ENCODE data around the gene TP53INP2.

TP53INP2 gene

DNA sequence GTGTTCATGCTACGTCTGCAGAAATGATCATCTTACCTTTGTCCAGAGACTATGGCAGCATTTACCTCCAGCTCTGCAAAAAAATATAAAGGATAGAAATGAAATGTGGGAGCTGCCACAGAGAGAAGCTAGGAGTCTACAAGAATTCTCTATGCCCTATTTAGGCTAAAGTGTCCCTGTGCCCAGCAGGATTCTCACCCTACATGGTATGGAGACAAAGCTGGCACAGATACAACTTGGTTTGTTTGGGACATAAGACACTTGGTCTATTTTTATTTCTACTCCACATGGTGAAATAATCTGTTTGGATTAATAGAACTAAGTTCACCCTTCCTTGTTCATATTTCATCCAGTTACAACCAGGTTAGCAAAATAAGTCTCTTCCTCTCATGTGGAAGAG, 28.4 kb downstream of the TP53INP2 start:
- DNase-seq = no peak

DNA sequence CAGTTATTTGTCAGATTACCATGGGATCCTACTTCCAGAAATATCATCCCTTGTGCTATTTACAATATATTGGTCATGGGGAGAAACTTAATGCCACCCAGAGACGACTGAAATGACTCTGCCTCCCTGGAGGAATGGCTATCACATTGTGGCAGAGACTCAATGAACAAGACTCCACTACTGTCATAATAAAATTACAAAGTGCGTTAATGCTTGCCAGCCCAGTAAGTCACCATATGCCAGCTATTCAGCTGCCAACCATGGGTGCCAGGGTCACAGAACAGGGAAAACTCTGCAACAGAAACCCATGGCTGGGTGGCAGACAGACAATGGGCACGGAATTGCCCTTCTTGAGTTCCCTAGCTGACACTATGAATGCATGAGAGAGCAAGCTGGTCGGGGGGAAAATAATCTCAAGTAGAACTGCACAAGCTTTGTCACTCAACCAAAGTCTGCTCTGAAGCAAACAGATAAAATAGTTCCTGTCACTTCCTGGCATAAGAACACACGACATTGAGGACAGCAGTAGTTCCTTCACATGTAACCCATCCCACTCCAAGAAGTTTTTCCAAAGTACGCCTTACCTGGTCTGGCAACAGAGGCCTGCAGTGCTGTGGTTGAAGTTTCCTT, 32.1 kb downstream of the TP53INP2 start:
- no peak for DNase-seq

DNA sequence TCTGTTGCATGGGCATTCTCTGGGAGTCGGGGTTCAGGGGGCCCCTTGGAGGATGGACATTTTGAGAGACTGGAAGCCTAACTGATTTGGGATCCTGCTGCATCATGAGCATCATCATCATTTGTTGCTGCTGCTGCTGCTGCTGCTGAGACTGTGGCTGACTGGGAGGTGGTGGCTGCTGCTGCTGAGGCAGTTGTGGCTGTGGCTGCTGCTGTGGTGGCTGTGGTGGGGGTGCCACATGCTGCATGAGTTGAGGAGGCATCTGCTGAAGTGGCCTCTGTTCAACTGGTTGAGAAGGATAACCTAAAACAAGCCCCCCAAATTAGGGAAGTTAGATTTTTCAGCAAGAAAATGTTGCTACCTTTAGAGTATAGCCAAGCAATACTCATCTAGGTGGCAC, 38.9 kb downstream of the TP53INP2 start:
- no peak for DNase-seq

DNA sequence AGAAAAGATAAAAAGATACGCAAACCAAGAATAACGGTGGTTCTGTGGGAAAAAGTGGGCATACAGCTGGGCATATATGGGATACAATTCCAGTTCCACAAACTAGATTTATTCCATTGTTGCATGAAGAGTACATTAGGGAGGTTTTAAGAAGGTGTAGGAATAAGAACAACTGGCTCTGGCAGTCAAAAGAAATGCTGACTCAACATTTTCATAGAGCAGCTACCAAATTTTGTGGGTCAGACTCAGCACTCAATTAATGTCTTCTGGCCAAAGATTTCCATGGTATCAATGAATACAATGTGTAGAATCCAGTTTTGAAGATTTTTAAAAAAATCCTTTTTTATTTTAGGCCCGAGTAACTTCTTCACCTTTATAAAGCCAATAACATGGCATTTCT, 40.2 kb downstream of the TP53INP2 start:
- no peak for DNase-seq

DNA sequence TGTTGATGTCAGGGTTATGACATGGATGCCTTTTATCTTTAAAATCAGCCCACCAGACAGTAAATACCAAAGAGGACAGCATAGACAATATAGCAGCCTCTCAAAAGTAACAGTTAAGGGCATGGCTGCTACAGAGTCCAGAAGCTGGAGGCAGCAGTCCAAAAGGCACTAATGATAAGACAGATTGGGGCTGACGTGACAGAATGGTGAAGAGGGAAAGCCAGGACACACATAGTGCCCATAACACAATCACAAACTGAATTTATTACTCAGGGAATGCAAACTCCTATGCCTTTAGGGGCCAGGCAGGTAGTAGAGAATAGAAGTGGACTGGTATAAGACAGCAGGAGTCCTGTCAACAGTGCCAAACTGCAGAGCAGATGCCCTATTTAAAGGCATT, 40.7 kb downstream of the TP53INP2 start:
- no peak for DNase-seq

DNA sequence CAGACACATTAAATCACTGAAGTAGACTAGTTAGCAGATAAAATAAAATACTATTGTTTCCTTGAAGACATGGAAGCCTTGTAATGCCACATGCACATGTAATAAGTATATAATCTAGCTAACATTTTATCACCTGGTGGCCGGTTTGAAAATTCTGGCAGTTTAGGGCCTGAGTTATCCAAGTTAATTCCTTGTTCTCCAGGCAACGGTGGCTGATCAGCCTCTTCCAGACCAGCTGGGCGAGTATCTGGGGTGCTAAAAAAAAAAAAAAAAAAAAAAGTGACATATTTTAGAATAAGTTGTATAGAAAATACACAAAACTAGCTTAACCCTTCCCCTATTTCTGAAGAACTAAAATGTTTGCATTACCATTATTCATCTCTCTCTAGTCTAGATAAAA, 42.5 kb downstream of the TP53INP2 start:
- DNase-seq = no peak

DNA sequence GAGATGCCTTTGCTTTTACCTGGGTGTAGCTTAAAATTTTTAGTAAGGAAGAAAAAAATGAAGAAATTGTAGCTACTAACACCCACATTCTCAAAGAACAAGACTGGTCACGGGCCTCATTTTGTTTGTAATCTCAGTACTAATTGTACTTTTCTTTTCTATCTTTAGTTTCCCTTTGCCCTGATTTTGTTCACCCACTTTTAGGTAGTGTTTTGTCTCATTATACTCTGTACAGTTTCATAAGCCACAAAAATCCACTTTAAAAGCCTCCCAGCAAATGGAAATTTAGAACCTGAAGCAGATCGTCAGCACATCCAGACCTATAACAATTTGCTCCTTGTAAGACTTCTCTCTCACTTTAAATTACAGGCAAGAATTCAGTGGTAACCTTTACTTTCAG, 43.3 kb downstream of the TP53INP2 start:
- DNase-seq = peak; percentile 7

DNA sequence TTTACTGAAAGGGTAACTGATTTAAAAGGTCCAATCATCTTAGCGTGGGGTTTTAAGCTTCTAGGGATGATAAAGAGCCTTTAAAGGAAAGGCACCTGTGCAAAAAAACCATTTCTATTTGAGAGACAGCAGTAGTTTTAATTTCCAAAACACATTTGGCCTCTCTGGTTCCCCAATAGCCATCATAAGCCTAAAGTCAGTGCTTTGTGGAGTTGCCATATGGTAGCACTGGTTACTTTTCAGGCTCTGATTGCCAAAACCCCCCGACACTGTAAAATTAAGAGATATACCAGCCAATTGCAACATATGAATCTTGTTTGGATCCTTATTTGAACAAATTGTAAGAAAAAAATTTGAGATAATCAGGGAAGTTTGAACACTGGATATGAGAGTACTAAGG, 44.6 kb downstream of the TP53INP2 start:
- no peak for DNase-seq

DNA sequence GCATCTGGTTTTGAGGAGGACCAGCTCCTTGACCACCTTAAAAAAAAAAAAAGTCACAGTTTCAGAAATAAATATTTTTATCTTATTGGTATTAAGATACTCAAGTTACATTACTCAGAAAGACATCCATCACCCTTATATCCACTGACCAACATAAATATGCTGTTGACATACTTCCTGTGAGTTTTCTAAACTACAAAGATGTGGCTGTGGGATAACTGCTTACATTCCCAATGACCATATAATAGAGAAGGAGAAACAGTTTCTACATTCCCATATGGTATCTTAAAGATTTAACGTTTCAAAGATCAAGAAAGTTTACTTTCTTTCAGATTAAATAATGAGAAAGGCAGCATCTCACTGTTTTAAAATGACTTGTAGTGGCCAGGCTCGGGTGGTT, 46.3 kb downstream of the TP53INP2 start:
- DNase-seq = no peak

DNA sequence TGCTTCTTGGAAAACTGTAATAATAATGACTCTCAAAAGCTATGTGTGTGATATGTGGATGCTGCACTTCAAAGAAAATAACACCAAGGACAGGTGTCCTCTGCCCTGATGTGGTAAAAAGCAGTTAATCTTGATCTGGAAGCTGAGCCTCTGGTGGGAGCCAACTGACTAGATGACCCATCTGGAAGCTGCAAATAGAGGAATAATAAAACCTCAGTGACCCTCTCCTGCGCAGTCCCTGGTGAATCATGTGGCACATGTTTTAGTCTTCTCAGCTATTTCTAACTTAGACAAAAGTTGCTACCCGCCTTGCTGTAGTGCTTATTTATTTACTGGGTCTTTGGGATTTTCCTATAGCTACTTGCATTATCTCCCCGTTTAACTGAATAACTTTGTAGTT, 47.3 kb downstream of the TP53INP2 start:
- DNase-seq = no peak

DNA sequence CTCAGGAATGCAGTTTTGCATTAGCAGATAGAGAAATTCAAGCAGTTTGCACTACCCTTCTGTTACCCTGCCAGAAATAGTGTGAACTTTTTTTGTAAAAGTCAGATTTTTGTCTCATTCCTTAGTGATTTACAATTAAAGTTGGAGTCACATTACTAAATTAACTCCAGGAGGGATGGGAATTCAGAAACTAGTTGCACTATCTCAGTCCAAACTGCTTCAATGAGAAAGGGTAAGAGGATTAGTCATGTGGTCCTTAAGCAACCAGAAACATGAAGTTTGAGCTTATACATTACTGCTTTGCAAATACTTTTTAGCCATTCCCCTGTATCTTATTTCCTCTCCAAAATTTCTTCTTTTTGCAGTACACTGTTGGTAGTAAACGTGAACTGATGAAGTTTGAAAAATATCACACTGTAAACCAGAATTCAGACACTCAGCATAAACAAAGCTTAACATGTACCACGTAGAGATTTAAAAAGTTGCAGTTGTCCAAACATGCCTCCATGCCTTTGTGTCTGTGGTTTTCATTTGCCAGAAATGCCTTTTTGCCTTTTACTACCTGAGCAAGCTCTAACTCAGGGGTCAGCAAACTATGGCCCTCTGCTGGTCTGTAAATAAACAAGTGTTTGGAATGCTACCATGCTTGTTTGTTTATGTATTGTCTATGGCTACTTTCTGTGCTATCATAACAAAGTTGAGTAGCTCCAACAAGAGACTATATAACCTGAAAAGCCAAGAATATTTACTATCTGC, 49.7 kb downstream of the TP53INP2 start:
- DNase-seq = no peak

DNA sequence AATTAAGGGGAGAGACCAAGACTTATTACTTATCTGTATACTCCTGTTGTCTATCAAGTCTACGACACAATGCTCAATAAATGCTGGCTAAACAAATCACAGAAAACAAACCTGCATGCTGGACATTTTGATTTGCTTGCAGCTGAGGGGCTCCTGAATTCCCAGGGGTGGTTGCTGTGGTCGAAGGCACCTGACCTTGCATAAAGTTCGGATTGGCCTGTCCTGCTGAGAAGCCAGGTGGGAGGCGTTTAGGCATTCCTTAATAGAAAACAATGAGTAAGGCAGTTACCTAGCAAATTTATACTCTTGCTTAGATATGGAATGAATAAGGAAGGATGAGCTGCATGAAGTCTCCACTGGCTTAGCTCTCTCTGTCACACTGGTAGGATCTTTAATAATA, 50.5 kb downstream of the TP53INP2 start:
- DNase-seq = no peak

DNA sequence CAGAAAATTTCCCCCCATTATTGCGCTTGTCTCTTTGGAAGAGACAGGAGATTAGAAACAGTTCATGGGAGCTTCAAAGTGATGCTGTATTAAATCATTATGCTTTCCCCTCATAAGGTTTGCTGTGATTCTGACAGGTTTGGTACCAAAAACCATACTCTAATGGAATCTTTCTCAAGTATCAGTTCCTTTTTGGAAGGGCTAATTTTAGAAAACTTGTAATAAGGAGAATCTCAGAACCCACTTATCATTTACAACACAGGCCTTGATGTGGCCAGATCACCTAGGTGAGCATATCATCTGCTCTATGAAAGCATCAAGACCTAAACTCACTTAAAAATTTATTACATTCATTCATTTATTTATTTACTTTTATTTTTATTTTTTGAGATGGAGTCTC, 51.2 kb downstream of the TP53INP2 start:
- no peak for DNase-seq

DNA sequence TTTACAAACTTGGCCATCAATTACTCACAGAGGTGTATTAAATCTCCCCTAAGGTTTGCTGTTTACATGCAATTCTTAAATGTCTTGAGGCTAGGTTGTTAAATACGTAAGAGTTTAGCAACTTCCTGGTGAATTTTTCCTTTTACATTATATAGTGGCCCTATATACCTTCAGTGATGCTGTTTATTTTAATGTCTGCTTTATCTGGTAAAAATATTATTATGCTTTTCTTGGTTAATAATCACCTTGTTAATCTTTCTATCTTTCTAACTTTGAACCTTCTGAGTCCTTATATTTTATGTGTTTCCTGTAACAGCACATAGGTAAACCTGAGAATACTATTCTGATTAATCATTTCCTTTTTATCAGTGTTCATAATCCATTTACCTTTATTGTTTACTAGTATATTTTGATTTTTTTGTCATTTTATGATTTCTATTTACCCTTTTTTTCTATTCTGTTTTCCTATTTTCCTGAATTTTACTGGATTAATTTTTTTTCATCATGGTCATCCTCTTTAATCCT, 57.9 kb downstream of the TP53INP2 start:
- no peak for DNase-seq
